Measurements from ENCODE around the gene PCDHB10. TPM values are rescaled to one million over a fixed set of nuclear protein-coding genes. Genes with fewer than 3 reads are reported as not detected.

PCDHB10 gene
- total RNA-seq, result 1 to 10 TPM; 2.4 to 4.7 (median 2.4) TPM

DNA sequence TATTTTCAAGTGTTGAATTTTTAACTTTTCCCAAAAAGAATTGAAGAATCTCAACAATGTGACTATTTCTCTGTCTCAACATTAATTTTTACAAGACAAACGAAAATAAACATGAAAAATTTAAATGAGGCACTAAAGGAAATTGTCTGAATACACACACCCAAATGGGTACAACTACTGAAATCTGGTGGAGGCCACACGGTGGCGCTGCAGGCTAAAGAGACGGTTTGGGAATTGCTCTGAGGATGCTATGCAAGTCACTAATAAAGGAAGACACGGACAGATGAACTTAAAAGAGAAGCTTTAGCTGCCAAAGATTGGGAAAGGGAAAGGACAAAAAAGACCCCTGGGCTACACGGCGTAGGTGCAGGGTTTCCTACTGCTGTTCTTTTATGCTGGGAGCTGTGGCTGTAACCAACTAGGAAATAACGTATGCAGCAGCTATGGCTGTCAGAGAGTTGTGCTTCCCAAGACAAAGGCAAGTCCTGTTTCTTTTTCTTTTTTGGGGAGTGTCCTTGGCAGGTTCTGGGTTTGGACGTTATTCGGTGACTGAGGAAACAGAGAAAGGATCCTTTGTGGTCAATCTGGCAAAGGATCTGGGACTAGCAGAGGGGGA is at the start of gene PCDHB10:
Gene PCDHB10 (plus strand): TSS at position 244 of the 616 bp plus-strand sequence. CDS start 200 bp downstream, at position 444.
- TF ChIP-seq, protein P1, sequence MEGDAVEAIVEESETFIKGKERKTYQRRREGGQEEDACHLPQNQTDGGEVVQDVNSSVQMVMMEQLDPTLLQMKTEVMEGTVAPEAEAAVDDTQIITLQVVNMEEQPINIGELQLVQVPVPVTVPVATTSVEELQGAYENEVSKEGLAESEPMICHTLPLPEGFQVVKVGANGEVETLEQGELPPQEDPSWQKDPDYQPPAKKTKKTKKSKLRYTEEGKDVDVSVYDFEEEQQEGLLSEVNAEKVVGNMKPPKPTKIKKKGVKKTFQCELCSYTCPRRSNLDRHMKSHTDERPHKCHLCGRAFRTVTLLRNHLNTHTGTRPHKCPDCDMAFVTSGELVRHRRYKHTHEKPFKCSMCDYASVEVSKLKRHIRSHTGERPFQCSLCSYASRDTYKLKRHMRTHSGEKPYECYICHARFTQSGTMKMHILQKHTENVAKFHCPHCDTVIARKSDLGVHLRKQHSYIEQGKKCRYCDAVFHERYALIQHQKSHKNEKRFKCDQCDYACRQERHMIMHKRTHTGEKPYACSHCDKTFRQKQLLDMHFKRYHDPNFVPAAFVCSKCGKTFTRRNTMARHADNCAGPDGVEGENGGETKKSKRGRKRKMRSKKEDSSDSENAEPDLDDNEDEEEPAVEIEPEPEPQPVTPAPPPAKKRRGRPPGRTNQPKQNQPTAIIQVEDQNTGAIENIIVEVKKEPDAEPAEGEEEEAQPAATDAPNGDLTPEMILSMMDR (IDR thresholded peaks at IDR 0.05; ENCODE audit: low read depth), result no peak

DNA sequence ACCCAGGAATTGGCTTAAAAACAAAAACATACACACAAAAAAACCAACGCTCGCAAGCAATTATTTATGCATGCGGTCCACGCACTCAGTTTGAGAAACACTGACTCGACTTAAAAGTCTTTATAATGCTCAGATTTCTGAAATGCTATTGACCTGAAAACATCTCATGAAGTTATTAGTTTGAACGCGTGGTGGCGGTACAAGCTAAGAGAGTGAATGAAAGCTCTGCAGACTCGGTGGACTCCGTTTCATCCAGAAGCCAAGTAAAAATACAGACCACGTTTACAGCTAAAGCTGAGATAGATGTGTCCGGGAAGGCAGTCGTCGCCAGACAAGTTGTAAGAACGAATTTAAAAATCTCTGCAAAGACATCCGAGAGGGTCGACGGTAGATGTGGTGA is 42.3 kb upstream of the PCDHB10 start, which contains the start of gene PCDHB6:
Gene PCDHB6 (plus strand): TSS at position 246 of the 400 bp plus-strand sequence. CDS start 201 bp downstream, outside the sequence.
- TF ChIP-seq, protein P1 (IDR thresholded peaks at IDR 0.05; ENCODE audit: low read depth), result no peak

DNA sequence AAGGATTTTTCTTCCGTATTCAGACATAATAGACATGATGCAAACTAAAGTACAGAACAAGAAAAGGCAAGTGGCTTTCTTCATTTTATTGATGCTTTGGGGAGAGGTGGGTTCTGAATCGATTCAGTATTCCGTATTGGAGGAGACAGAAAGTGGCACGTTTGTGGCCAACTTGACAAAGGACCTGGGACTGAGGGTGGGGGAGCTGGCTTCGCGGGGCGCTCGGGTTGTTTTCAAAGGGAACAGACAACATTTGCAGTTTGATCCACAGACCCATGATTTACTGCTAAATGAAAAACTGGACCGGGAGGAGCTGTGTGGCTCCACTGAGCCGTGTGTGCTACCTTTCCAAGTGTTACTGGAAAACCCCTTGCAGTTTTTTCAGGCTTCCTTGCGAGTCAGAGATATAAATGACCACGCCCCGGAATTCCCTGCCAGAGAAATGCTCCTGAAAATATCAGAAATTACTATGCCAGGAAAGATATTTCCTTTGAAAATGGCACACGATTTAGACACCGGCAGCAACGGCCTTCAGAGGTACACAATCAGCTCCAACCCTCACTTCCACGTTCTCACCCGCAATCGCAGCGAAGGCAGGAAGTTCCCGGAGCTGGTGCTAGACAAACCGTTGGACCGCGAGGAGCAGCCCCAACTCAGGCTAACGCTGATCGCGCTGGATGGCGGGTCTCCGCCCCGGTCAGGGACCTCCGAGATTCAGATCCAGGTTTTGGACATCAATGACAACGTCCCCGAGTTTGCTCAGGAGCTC is 41.7 kb upstream of the PCDHB10 start:
- TF ChIP-seq, protein P1 (IDR thresholded peaks at IDR 0.05; ENCODE audit: low read depth), result no peak

DNA sequence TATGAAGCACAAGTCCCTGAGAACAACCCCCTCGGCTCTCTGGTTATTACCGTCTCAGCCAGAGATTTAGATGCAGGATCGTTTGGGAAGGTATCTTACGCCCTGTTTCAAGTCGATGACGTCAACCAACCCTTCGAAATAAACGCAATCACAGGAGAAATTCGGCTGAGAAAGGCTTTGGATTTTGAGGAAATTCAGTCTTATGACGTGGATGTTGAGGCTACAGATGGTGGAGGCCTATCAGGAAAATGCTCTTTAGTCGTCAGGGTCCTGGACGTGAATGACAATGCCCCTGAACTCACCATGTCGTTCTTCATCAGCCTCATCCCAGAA is 41.2 kb upstream of the PCDHB10 start:
- TF ChIP-seq, protein P1 (IDR thresholded peaks at IDR 0.05; ENCODE audit: low read depth), result no peak

DNA sequence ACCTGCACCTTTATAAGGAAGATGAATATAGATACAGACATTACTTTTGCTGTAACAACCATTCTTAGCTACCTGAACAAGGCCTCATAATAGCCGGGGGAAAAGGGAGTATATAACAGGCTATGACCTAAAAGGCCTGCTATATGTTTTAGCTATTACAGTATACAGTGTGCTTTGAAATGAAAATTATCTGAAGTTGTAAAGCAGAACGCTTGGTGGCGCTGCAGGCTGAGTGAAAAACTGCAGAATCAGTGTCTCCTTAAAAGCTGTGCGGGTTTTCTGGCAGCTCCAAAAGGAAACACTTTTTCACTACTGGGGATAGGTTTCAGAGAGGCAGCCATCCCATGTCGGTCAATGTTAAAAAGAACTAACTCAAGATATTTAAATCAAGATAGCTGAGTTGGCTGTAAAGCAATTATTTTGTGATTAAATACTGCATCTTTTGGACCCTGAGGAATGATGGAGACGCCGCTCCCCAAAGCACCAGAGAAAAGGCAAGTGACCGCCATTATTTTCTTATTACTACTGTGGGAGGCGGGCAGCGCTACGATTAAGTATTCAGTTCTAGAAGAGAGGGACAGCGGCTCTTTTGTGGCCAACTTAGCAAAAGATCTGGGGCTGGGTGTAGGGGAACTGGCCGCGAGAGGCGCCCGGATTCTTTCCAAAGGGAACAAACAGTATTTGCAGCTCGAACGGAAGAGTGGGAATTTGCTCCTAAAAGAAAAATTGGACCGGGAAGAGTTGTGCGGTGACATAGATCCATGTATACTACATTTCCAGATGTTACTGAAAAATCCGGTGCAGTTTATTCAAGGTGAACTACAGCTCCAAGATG is 36.4 kb upstream of the PCDHB10 start:
- TF ChIP-seq, protein P1 (IDR thresholded peaks at IDR 0.05; ENCODE audit: low read depth), result no peak

DNA sequence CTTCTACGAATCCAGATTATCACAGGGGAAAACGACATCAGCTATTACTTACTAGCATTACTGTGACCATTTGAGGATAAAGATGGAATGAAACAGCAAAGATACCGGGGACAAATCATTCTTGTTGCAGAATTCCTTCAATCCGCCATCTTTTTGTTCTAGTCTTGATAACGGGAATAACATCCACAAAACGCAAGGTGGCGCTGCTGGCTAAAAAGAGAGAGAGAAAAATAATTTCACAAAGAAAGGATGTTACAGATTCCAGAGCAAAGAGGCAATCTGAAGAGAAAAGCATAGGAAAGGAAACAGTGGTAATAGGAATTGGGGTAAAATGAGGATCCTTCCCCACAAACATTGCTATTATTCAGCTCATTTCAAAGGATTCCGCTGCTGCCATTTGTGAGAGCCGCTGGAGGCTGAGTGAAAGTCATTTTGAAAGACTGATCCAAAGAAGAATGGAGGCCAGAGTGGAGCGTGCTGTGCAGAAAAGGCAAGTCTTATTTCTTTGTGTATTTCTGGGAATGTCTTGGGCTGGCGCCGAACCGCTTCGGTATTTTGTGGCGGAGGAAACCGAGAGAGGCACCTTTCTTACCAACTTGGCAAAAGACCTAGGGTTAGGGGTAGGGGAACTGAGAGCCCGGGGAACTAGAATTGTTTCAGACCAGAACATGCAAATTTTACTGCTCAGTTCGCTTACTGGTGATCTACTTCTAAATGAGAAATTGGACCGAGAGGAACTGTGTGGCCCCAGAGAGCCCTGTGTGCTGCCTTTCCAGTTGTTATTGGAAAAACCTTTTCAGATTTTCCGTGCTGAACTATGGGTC is 19.6 kb upstream of the PCDHB10 start, which contains the start of gene PCDHB7:
Gene PCDHB7 (plus strand): TSS at position 264 of the 824 bp plus-strand sequence. CDS start 192 bp downstream, at position 456.
- TF ChIP-seq, protein P1 (IDR thresholded peaks at IDR 0.05; ENCODE audit: low read depth), result no peak
